Mesodermal cell (in vitro differentiated cells): ENCODE results near the gene ATXN1.

Source experiments
- H3K27ac ChIP-seq: 2 replicates; pipeline ENCODE4 v1.7.0; 2013; ENCODE audit warnings: mild to moderate bottlenecking, low read depth, low read length, moderate library complexity; ENCODE audit not compliant: severe bottlenecking
- H3K36me3 ChIP-seq: 2 replicates; pipeline ENCODE4 v1.7.1; 2013; ENCODE audit warnings: mild to moderate bottlenecking, low read length, moderate library complexity; ENCODE audit not compliant: control insufficient read depth, insufficient read depth
- H3K4me1 ChIP-seq: one replicate; pipeline ENCODE4 v1.7.1; 2013; ENCODE audit warnings: mild to moderate bottlenecking, low read length; ENCODE audit not compliant: insufficient read depth, control insufficient read depth, poor library complexity, severe bottlenecking
- H3K4me3 ChIP-seq: 2 replicates; pipeline ENCODE4 v1.7.0; 2013; ENCODE audit warnings: low read length, control low read depth, mild to moderate bottlenecking; ENCODE audit not compliant: insufficient read depth, poor library complexity, severe bottlenecking; ENCODE audit errors: extremely low read depth
- H3K9me3 ChIP-seq: 2 replicates; pipeline ENCODE4 v1.7.1; 2013; ENCODE audit warnings: mild to moderate bottlenecking, low read length, moderate library complexity; ENCODE audit not compliant: control insufficient read depth
- WGBS, 2 experiments: methylation state at CpG; one replicate each; pipeline ENCODE4 v1.1.5; 2013; ENCODE audit warnings: missing lambda C conversion rate in 2 of 2; ENCODE audit not compliant: insufficient coverage in 2 of 2; 5-methylcytosine and 5-hydroxymethylcytosine counted together

ATXN1 gene

GRCh38 chr6:16669227-16669626, 92.0 kb downstream of the ATXN1 start:
- Histone ChIP-seq H3K4me1 (peaks cover 11% of the 10 kb centered on the region), H3K27ac (no peak overlapping the region), H3K36me3 (peaks cover 2% of the 10 kb centered on the region), H3K9me3 (no peaks in the 10 kb centered on the region), H3K4me3 (no peak overlapping the region)
- no CpG with 5 or more reads among the region's 3 CpGs for WGBS, 2 experiments

- H3K27ac ChIP-seq: no peak overlapping the region
- no peaks in the 10 kb centered on the region for H3K9me3 ChIP-seq
- H3K4me3 ChIP-seq: no peak overlapping the region
- peaks cover 11% of the 10 kb centered on the region for H3K4me1 ChIP-seq
- H3K36me3 ChIP-seq: peaks cover 2% of the 10 kb centered on the region
- 93 to 94% methylated on average over 3 of the region's 4 CpGs for WGBS, 2 experiments
These were observed 93.8 kb downstream of the ATXN1 start for GRCh38 chr6:16667509-16667908.

- Histone ChIP-seq H3K4me1 (peaks cover 11% of the 10 kb centered on the region), H3K27ac (no peak overlapping the region), H3K4me3 (no peak overlapping the region), H3K9me3 (peaks cover 7% of the 10 kb centered on the region), H3K36me3 (peaks cover 2% of the 10 kb centered on the region)
- WGBS, 2 experiments: no CpG with 5 or more reads among the region's 2 CpGs
These were observed 95.3 kb downstream of the ATXN1 start for GRCh38 chr6:16665992-16666391.

- no peak overlapping the region for H3K27ac ChIP-seq
- WGBS, 2 experiments: no CpG with 5 or more reads among the region's 1 CpG
- peaks cover 5% of the 10 kb centered on the region for H3K4me1 ChIP-seq
- peaks cover 2% of the 10 kb centered on the region for H3K36me3 ChIP-seq
- peaks cover 7% of the 10 kb centered on the region for H3K9me3 ChIP-seq
- no peak overlapping the region for H3K4me3 ChIP-seq
These were observed 96.1 kb downstream of the ATXN1 start for GRCh38 chr6:16665182-16665581.

- H3K27ac ChIP-seq: no peak overlapping the region
These were observed 97.4 kb downstream of the ATXN1 start for GRCh38 chr6:16663901-16664300.

GRCh38 chr6:16660157-16660497, 101.1 kb downstream of the ATXN1 start:
- peaks cover 4% of the 10 kb centered on the region for H3K36me3 ChIP-seq
- H3K9me3 ChIP-seq: peaks cover 7% of the 10 kb centered on the region
- no peak overlapping the region for H3K27ac ChIP-seq
- WGBS, 2 experiments: 75 to 78% methylated on average over 1 of the region's 1 CpG
- no peak overlapping the region for H3K4me3 ChIP-seq
- peaks cover 4% of the 10 kb centered on the region for H3K4me1 ChIP-seq

More at GRCh38 chr6:16663901-16664300, 97.4 kb downstream of the ATXN1 start:
- H3K9me3 ChIP-seq: peaks cover 7% of the 10 kb centered on the region
- WGBS, 2 experiments: no CpG with 5 or more reads among the region's 1 CpG
- H3K4me1 ChIP-seq: no peaks in the 10 kb centered on the region
- peaks cover 2% of the 10 kb centered on the region for H3K36me3 ChIP-seq
- no peak overlapping the region for H3K4me3 ChIP-seq

- Histone ChIP-seq H3K4me3 (no peak overlapping the region), H3K4me1 (peaks cover 4% of the 10 kb centered on the region), H3K27ac (no peak overlapping the region), H3K9me3 (peaks cover 7% of the 10 kb centered on the region), H3K36me3 (peaks cover 4% of the 10 kb centered on the region)
- 100% methylated on average over 1 to 3 of the region's 6 CpGs for WGBS, 2 experiments
These were observed 101.6 kb downstream of the ATXN1 start for GRCh38 chr6:16659466-16660156.

GRCh38 chr6:16658348-16659034, 102.8 kb downstream of the ATXN1 start:
- Histone ChIP-seq H3K36me3 (peaks cover 13% of the 10 kb centered on the region), H3K4me1 (peaks cover 7% of the 10 kb centered on the region), H3K4me3 (no peak overlapping the region), H3K9me3 (peaks cover 7% of the 10 kb centered on the region), H3K27ac (no peak overlapping the region)
- WGBS, 2 experiments: 56% methylated on average over 2 to 4 of the region's 5 CpGs

GRCh38 chr6:16657768-16658167, 103.5 kb downstream of the ATXN1 start:
- WGBS, 2 experiments: 100% methylated on average over 1 of the region's 1 CpG
- Histone ChIP-seq H3K27ac (no peak overlapping the region), H3K4me1 (peaks cover 10% of the 10 kb centered on the region), H3K9me3 (peaks cover 7% of the 10 kb centered on the region), H3K4me3 (no peak overlapping the region), H3K36me3 (peaks cover 19% of the 10 kb centered on the region)

GRCh38 chr6:16656451-16656850, 104.8 kb downstream of the ATXN1 start:
- H3K4me1 ChIP-seq: peaks cover 10% of the 10 kb centered on the region
- H3K27ac ChIP-seq: no peak overlapping the region
- peaks cover 2% of the 10 kb centered on the region for H3K9me3 ChIP-seq
- H3K4me3 ChIP-seq: no peak overlapping the region
- WGBS, 2 experiments: 82 to 100% methylated on average over 3 of the region's 4 CpGs
- H3K36me3 ChIP-seq: peaks cover 28% of the 10 kb centered on the region

GRCh38 chr6:16654701-16655100, 106.6 kb downstream of the ATXN1 start:
- no peaks in the 10 kb centered on the region for H3K9me3 ChIP-seq
- no peak overlapping the region for H3K4me3 ChIP-seq
- peaks cover 38% of the 10 kb centered on the region for H3K36me3 ChIP-seq
- no peak overlapping the region for H3K27ac ChIP-seq
- 100% methylated on average over 1 of the region's 1 CpG for WGBS, 2 experiments
- H3K4me1 ChIP-seq: peaks cover 10% of the 10 kb centered on the region
